Measurements from ENCODE around the gene KLHDC1. TPM values are rescaled to one million over a fixed set of nuclear protein-coding genes. Genes with fewer than 3 reads are reported as not detected.
A peak's percentile ranks its signal among the peaks of the same experiment; 100 is the strongest.

The KLHDC1 gene
- total and polyA plus RNA-seq, 9 of the 15 experiments (the other 6 are each of a cell fraction or from before 2014, with no cell fraction given): 0.08 to 0.41 (median 0.18) TPM

- ATAC-seq (peak; percentile 89), DNase-seq (ENCODE audit: extremely low read depth in 1 of 4, low spot score in 3 of 4) (peak; percentile 72 to 88 (median 74)), FAIRE-seq (no peak)
- in situ Hi-C loops (cut with MboI) (loop anchor here (5.0 kb wide), 1 partner anchor 80 kb away; the partner anchor contains the start of gene POLE2), intact Hi-C loops (cut with micrococcal nuclease) (loop anchor here (2.0 to 5.0 kb wide), 2 partner anchors 77 to 135 kb away; no protein-coding TSS in a partner anchor)
- Histone ChIP-seq H3K4me1 (replicated peaks in 1 of 2; ENCODE audit: control insufficient read depth in 2 of 2, insufficient read depth in 2 of 2, low read length in 2 of 2) (peaks cover 17 to 20% of the 10 kb centered on the region in 2 experiments; a peak in 4 of 5 replicates), H3K4me3 (peak within 1 kb of the TSS; percentile 93), H2AFZ (ENCODE audit: low read depth, low read length) (peak within 1 kb of the TSS; percentile 91), H3K27ac (ENCODE audit: extremely low read depth, low read depth, low read length) (peak within 1 kb of the TSS; percentile 99), H3K27me3 (ENCODE audit: control insufficient read depth in 2 of 2, insufficient read depth in 2 of 2, low read length in 2 of 2) (no peaks in the 10 kb centered on the region), H3K36me3 (ENCODE audit: control insufficient read depth, insufficient read depth, low read length) (no peaks in the 10 kb centered on the region), H3K4me2 (ENCODE audit: insufficient read depth, low read length) (peak within 1 kb of the TSS; percentile 95), H3K79me2 (ENCODE audit: control insufficient read depth, insufficient read depth, low read length) (peaks cover 32% of the 10 kb centered on the region), H3K9ac (ENCODE audit: insufficient read depth in 1 of 2, low read depth in 2 of 2, low read length in 2 of 2) (peak within 1 kb of the TSS; percentile 94 to 100), H3K9me1 (ENCODE audit: control insufficient read depth, insufficient read depth, low read length) (no peaks in the 10 kb centered on the region), H3K9me3 (replicated peaks; ENCODE audit: control insufficient read depth, insufficient read depth, low read depth, low read length) (no peaks in the 10 kb centered on the region), H4K20me1 (replicated peaks; ENCODE audit: control insufficient read depth, insufficient read depth, low read length) (no peaks in the 10 kb centered on the region)
- ChIA-PET POLR2A (interaction anchor here (0.6 to 5.4 kb wide), 13 partner anchors 13 to 459 kb away, joined by 3 to 31 read pairs (median 5); partner anchors contain the start of genes DNAAF2, KLHDC1, MGAT2 and POLE2), CTCF (ENCODE audit: low intra/inter-chr PET ratio) (interaction anchor here (0.6 kb wide), 1 partner anchor 89 kb away, joined by 3 read pairs; no protein-coding TSS in a partner anchor)
- under 1% methylated on average over 39 of the region's 86 CpGs for WGBS (ENCODE audit: insufficient coverage, low coverage, missing lambda C conversion rate)
- BruUV-seq (replicated peaks): TSS peak; percentile 89
- TF ChIP-seq HCFC1 (IDR thresholded peaks at IDR 0.05; ENCODE audit: low read depth, low read length) (peak; percentile 73), DNMT1 (IDR thresholded peaks at IDR 0.05) (no peak), ERF (CRISPR knock-in tag; IDR thresholded peaks at IDR 0.05) (peak; percentile 36; the same call in 1 of the 2 replicates), NEUROD1 (IDR thresholded peaks at IDR 0.05; ENCODE audit: borderline replicate concordance, low read depth, low read length, partially characterized antibody) (peak; percentile 26), SMARCE1 (IDR thresholded peaks at IDR 0.05) (no peak), ZFX (CRISPR knock-in tag; IDR thresholded peaks at IDR 0.05) (peak; percentile 77), ZNF639 (CRISPR knock-in tag; conservative IDR thresholded peaks at IDR 0.05 in 1 of 2, IDR thresholded peaks at IDR 0.05 in 1 of 2) (peak in 1 of 2 experiments; percentile 57; a peak in 1 of 4 replicates), ETS1 (conservative IDR thresholded peaks at IDR 0.05; ENCODE audit: control insufficient read depth, low read depth, low read length) (peak; percentile 84), FOS (IDR thresholded peaks at IDR 0.05; ENCODE audit: extremely low read depth, insufficient read length) (no peak), RB1 (IDR thresholded peaks at IDR 0.05; ENCODE audit: low read depth) (peak; percentile 85), HNRNPLL (IDR thresholded peaks at IDR 0.05; ENCODE audit: low read depth, low read length, poor library complexity, severe bottlenecking) (peak; percentile 64), POLR2H (tag; IDR thresholded peaks at IDR 0.05; ENCODE audit: low read depth) (peak; percentile 79), ZNF146 (CRISPR knock-in tag; IDR thresholded peaks at IDR 0.05; ENCODE audit: unreplicated experiment) (no peak), CTCF (IDR thresholded peaks at IDR 0.05 in 2 of 3, conservative IDR thresholded peaks at IDR 0.05 in 1 of 3; ENCODE audit: insufficient read depth in 2 of 3, low read depth in 1 of 3, low read length in 3 of 3) (peak in 2 of 3 experiments; percentile 24 to 59; a peak in 2 of 6 replicates), COPS2 (conservative IDR thresholded peaks at IDR 0.05) (no peak), PHB (CRISPR knock-in tag; IDR thresholded peaks at IDR 0.05) (no peak)
Measured at GRCh38 chr14:49767571-49768300, 74.8 kb downstream of the KLHDC1 start, which contains the start of gene KLHDC2. Gene KLHDC2, plus strand, starts transcription at chr14:49768153. Its CDS starts 316 bp downstream, at chr14:49768469.

Measured in K562 (cell line).